Adrenal gland (tissue), 5 donors: ENCODE results near the gene WDR47.
"Not testable (repeated sequence)": the region's sequence is repeated elsewhere in the genome, so short reads cannot be mapped to it uniquely, and the experiment has no call there.

Experiments used
- CTCF ChIP-seq, 6 experiments: fragments of 450-650 bp in 4 of 6; fragments of 200-600 bp in 2 of 6; sonication (generic) in 1 of 6; IDR thresholded peaks; 1 replicate in 5 of 6; 2 replicates in 1 of 6; pipeline versions ENCODE4 v1.5.1 to v1.8.0; 2016 to 2021; ENCODE audit warnings: antibody characterized with exemption in 6 of 6, mild to moderate bottlenecking in 2 of 6, moderate library complexity in 1 of 6
- POLR2A ChIP-seq, 2 donors: fragments of 450-650 bp; IDR thresholded peaks; one replicate each; pipeline ENCODE4 v1.6.1; 2017; ENCODE audit warnings: antibody characterized with exemption in 2 of 2, mild to moderate bottlenecking in 2 of 2, moderate library complexity in 1 of 2
- donor health status: DM: no; HTN: no; CAD: no.

GRCh38 chr1:109029493-109029892 is 12.4 kb downstream of the WDR47 start:
- TF ChIP-seq CTCF, POLR2A (IDR thresholded peaks at IDR 0.05): not testable (repeated sequence)
